ENCODE data around the gene MAK. TPM values are rescaled to one million over a fixed set of nuclear protein-coding genes. Genes with fewer than 3 reads are reported as not detected.
"Not testable (repeated sequence)": the region's sequence is repeated elsewhere in the genome, so short reads cannot be mapped to it uniquely, and the experiment has no call there.

MAK gene
- total RNA-seq, 1 donor from 2014 or later: 0.21 TPM

DNA sequence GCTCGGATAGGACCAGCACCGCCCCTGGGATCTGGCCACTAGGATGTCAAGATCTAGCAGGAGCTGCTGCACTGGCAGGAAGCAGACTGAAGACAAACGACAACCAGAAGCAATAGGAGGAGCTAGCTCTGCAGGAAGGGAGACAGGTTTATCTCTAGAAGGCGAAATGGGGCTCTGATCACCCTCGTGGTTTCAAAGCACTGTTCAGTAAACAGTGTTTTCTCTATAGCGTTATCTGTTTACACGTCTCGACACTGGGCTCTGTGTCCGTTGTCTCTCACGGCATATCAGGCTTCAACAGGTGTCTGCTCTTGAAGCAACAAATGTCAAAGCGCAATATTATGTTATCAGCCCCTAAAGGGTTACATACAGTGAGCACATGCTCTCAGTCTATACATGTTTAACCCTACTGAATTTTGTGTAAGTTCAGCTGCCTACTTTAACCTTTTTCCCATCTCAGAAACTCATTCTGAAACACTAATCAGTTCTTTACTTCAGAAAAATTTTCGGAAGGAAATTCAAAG lies 66.9 kb downstream of the MAK start:
- DNase-seq: no peak

GRCh38 chr6:10769419-10769818 lies 68.9 kb downstream of the MAK start:
- no peak for DNase-seq

GRCh38 chr6:10763006-10763405 lies 75.3 kb downstream of the MAK start:
- no peak for DNase-seq

DNA sequence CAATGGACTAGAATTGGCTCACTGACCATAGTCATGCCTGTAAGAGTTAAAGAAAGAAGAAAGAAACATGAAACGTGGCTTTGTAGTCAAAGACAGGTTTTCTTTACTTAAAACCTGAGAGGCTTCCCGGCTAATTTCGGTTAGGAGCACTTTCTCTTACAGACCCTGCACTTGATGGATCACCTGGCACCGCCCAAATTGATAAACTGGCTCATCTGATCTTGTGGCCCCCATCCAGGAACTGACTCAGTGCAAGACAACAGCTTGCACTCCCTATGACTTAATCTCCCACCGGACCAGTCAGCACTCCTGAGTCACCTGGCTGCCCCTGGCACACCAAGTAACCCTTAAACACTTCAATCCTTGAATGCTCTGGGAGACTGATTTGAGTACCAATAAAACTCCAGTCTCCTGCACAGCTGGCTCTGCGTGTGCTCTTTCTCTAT lies 78.4 kb downstream of the MAK start:
- DNase-seq: no peak

DNA sequence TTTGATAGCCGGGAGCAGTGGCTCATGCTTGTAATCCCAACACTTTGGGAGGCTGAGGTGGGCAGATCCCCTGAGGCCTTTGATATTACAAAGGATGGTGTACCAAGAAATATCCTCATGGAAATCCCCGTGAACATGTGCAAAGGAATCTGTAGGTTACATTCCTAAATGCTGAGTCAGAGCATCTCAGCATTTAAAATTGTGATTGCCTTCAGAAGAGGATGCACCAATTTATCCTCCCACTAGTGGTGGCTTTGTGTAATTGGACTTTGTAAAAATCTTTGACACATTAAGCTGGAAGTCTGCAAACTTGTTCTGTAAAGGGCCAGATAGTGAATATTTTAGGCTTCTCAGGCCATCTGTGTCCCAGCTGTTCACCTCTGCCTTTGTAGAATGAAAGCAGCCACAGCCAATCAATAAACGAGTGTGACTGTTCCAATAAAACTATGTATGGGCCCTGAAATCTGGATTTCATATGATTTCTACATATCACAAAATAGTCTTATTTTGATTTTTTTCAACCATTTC lies 79.0 kb downstream of the MAK start:
- peak; percentile 62 for DNase-seq

- no peak for DNase-seq
Observed at GRCh38 chr6:10756085-10756484, 82.3 kb downstream of the MAK start.

DNA sequence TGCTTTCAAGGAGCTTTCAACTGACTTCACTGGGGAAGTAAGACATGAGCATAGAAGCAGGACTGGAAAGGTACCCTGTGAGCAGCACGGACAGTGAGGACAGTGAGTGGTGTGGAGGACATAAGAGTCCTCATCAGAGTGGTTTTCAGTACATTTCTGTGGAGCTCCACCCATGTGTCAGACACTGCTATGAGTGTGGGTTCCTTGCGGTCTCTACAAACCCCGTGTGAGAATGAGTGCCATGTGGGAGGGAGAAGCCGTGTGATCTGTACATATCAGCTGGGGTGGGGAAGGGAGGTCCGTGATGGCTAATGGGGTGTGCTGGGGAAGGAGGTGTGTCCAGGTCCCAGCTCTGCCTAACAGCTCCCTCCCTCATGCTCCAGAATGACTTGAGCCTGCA lies 86.6 kb downstream of the MAK start:
- DNase-seq: not testable (repeated sequence)

- DNase-seq: not testable (repeated sequence)
Observed at GRCh38 chr6:10750568-10750967, 87.8 kb downstream of the MAK start.

- no peak for DNase-seq
Observed at GRCh38 chr6:10749734-10750133, 88.6 kb downstream of the MAK start.

DNA sequence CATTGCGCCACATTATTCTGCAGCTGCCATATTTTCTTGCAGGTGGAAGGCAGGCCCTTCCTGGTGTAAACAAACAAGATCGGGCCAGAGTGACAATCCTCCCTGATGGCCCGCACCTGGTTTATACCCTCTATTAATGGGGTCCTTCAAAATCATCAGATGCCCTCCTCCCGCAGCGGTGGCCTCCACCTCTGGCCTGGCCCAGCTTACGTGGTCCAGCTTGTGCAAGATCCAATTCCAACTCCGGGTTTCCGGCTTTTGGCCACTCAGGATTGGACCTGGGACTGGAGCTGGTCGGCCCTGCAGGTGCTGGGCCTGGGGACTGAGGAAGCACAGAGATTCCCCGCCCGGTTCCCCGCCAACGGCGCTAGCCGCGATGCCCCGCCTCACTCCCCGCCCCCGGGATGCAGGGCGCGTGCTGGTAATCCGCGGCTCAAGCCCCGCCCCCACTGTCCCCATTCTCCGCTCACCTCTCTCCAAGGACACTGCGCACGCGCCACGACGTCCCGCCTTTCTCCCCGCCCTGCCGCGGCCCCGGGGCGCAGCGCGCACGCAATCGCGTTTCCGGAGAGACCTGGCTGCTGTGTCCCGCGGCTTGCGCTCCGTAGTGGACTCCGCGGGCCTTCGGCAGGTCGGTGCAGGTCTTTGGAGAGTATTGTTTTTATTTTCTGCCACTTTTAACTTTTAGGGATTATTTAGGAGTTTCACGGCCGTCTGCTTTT lies 90.9 kb downstream of the MAK start, which contains the start of gene TMEM14B:
Gene TMEM14B, plus strand, starts transcription at position 555 of the 722 bp plus-strand sequence. CDS start 1,441 bp downstream, outside the sequence.
- peak; percentile 99 for DNase-seq

DNA sequence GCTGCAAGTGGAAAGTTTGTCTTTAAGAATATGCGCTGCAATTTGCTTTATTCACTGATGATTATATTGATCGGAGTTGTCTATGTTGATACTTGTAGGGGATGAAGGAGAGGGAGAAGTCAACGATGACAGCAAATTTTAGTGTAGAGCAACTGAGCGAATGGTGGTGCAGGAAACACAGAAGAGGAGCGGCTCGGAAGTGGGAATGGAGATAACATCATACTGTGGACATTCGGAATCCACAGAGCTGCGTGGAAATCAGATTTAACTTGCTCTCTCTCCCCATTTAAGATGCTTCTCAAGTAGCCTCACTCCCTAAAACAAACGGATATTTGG lies 91.5 kb downstream of the MAK start:
- DNase-seq: no peak

GRCh38 chr6:10745116-10745515 lies 93.2 kb downstream of the MAK start:
- no peak for DNase-seq

GRCh38 chr6:10743515-10743914 lies 94.8 kb downstream of the MAK start:
- no peak for DNase-seq

DNA sequence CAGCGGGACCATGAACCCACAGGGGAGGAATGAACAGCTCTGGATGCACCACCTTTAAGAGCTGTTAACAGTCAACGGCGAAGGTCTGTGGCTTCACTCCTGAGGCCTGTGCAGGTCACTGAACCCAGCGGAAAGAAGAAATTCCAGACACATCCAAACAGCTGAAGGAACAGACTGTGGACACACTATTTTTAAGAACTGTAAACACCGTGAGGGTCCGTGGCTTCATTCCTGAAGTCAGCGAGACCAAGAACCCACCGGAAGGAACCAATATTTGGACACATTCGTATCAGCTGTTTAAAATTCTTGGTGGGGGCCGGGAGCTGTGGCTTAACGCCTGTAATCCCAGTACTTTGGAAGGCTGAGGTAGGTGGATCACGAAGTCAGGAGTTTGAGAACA lies 96.1 kb downstream of the MAK start:
- DNase-seq: no peak

GRCh38 chr6:10741643-10742042 lies 96.7 kb downstream of the MAK start:
- not testable (repeated sequence) for DNase-seq

- DNase-seq: no peak
Observed at GRCh38 chr6:10740061-10740460, 98.3 kb downstream of the MAK start.

- DNase-seq: no peak
Observed at GRCh38 chr6:10736731-10737130, 101.6 kb downstream of the MAK start.

- no peak for DNase-seq
Observed at GRCh38 chr6:10733863-10734262, 104.5 kb downstream of the MAK start.

DNA sequence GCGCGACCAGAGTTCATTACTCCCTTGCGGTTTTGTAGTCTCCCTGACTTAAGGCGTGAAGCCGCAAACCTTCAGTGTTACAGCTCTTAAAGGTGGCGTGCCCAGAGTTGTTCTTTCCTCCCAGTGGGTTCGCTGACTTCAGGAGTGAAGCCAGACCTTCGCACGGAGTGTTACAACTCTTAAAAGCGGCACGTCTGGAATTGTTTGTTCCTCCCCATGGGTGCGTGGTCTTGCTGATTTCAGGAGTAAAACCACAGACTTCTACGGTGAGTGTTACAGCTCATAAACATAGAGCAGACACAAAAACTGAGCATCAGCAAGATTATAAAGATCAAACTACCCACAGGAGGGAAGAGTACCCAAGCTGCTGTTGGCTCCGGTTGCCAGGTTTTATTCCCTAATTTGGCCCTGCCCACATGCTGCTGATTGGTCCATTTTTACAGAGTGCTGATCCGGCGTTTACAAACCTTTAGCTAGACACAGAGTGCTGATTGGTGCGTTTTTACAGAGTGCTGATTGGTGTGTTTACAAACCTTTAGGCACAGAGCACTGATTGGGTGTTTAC lies 105.1 kb downstream of the MAK start:
- no peak for DNase-seq

DNA sequence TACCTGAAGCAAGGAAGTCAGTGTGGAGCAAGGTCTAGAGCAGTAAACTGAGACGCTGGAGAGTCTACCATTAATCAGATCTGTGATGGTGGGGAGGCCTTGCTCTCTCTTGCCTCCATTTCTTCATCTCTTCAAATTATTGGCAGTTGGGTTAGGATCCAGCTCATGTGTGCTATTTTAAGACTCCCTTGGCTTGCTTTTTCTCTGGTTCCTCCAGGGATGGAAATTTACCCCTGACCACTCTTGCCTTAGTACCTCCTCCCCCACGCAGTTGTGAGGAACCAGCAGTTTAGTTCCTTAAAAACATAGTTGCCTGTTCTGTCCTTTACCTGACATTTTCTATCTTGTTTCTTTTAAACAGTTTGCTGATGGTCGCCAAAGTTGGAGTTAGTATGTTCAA lies 108.1 kb downstream of the MAK start:
- DNase-seq: no peak

DNA sequence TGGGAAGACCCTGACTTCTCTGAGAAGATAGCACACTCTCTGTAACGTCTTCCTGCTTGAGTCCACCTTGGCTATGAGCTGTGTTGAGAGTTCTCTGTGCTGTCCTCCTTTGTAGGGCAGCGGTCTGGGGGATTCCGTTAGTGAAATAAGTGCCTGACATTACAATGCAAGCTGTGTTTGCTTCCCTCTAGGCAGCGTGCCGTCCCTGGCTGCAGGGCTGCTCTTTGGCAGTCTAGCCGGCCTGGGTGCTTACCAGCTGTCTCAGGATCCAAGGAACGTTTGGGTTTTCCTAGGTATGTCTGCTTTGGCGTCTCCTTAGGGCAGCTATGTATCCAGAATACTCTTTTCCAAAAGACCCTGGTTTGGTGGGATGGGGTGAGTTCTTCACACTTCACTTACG lies 112.6 kb downstream of the MAK start:
- DNase-seq: no peak

GRCh38 chr6:10725044-10725443 lies 113.3 kb downstream of the MAK start:
- no peak for DNase-seq

DNA sequence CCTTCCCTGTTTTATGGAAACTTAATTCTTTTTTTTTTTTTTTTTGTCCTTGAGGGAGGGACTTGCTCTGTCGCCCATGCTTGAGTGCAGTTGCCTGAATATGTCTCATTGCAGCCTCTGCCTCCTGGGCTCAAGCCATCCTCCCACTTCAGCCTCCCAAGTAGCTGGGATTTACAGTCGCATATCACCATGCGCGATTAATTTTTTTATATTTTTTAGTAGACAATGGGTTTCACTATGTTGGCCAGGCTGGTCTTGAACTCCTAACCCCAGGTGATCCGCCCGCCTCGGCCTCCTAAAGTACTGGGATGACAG lies 114.8 kb downstream of the MAK start:
- DNase-seq: no peak
